Vagina (tissue), 2 donors: ENCODE results near the gene SMAD5.

Source experiments
- POLR2A ChIP-seq, 2 donors: fragments of 450-650 bp; IDR thresholded peaks; one replicate each; pipeline ENCODE4 v1.6.1; 2017; ENCODE audit warnings: antibody characterized with exemption in 2 of 2, mild to moderate bottlenecking in 2 of 2, moderate library complexity in 2 of 2
- POLR2AphosphoS5 ChIP-seq, 2 donors: sonication (generic); formaldehyde crosslinking; IDR thresholded peaks; one replicate each; pipeline ENCODE4 v1.9.0; 2017; ENCODE audit warnings: antibody characterized with exemption in 2 of 2, mild to moderate bottlenecking in 2 of 2, low read depth in 1 of 2; ENCODE audit not compliant: insufficient read depth in 1 of 2
- TF ChIP-seq, protein P1 (sequence below), 3 experiments: fragments of 450-650 bp in 2 of 3; fragments of 200-600 bp in 1 of 3; sonication (generic) in 1 of 3; IDR thresholded peaks; one replicate each; pipeline ENCODE4 v1.5.1; 2017 to 2019; ENCODE audit warnings: antibody characterized with exemption in 3 of 3, mild to moderate bottlenecking in 2 of 3, moderate library complexity in 2 of 3

GRCh38 chr5:136132087-136132486, 558 bp upstream of the SMAD5 start:
- TF ChIP-seq, protein P1, sequence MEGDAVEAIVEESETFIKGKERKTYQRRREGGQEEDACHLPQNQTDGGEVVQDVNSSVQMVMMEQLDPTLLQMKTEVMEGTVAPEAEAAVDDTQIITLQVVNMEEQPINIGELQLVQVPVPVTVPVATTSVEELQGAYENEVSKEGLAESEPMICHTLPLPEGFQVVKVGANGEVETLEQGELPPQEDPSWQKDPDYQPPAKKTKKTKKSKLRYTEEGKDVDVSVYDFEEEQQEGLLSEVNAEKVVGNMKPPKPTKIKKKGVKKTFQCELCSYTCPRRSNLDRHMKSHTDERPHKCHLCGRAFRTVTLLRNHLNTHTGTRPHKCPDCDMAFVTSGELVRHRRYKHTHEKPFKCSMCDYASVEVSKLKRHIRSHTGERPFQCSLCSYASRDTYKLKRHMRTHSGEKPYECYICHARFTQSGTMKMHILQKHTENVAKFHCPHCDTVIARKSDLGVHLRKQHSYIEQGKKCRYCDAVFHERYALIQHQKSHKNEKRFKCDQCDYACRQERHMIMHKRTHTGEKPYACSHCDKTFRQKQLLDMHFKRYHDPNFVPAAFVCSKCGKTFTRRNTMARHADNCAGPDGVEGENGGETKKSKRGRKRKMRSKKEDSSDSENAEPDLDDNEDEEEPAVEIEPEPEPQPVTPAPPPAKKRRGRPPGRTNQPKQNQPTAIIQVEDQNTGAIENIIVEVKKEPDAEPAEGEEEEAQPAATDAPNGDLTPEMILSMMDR (IDR thresholded peaks at IDR 0.05) = no peak
- TF ChIP-seq POLR2AphosphoS5 (IDR thresholded peaks at IDR 0.05; ENCODE audit: insufficient read depth in 1 of 2, low read depth in 1 of 2) (no peak), POLR2A (IDR thresholded peaks at IDR 0.05) (no peak)
